ENCODE data around the gene APH1A. TPM values are rescaled to one million over a fixed set of nuclear protein-coding genes. Genes with fewer than 3 reads are reported as not detected.

APH1A gene
- total and polyA plus RNA-seq, 9 of the 15 experiments (the other 6 are each of a cell fraction or from before 2014, with no cell fraction given): 5.6 to 123 (median 77.0) TPM

- in situ Hi-C loops (cut with MboI) (no loop called here), intact Hi-C loops (cut with micrococcal nuclease) (no loop called here)
- peak overlapping the region; percentile 89 for H3K4me2 ChIP-seq (ENCODE audit: insufficient read depth, low read length)
- peak in 1 of 4 experiments; percentile 59 for DNase-seq (ENCODE audit: extremely low read depth in 1 of 4, low spot score in 3 of 4)
- H4K20me1 ChIP-seq (replicated peaks; ENCODE audit: control insufficient read depth, insufficient read depth, low read length): no peaks in the 10 kb centered on the region; the same call in 1 of the 2 replicates
- FAIRE-seq: no peak
- POLR2A ChIA-PET: interaction anchor here (0.5 to 1.0 kb wide), 4 partner anchors 8 to 763 kb away, joined by 3 read pairs; no protein-coding TSS in a partner anchor
- H3K4me3 ChIP-seq: peak overlapping the region; percentile 95
- BruUV-seq (replicated peaks): no TSS peak
- ATAC-seq: no peak
- peak overlapping the region; percentile 86 to 97; a peak in 3 of 4 replicates for H3K9ac ChIP-seq (ENCODE audit: insufficient read depth in 1 of 2, low read depth in 2 of 2, low read length in 2 of 2)
- peak overlapping the region; percentile 90 for H2AFZ ChIP-seq (ENCODE audit: low read depth, low read length)
- no peaks in the 10 kb centered on the region for H3K9me1 ChIP-seq (ENCODE audit: control insufficient read depth, insufficient read depth, low read length)
- peak overlapping the region; percentile 95 for H3K27ac ChIP-seq (ENCODE audit: extremely low read depth, low read depth, low read length)
- no peaks in the 10 kb centered on the region for H3K27me3 ChIP-seq (ENCODE audit: control insufficient read depth in 2 of 2, insufficient read depth in 2 of 2, low read length in 2 of 2)
- 62% methylated on average over 10 of the region's 10 CpGs for WGBS (ENCODE audit: insufficient coverage, low coverage, missing lambda C conversion rate)
- peaks cover 9% of the 10 kb centered on the region; the same call in 2 of the 3 replicates for H3K36me3 ChIP-seq (ENCODE audit: control insufficient read depth, insufficient read depth, low read length)
- CTCF ChIA-PET (ENCODE audit: low intra/inter-chr PET ratio): no interaction called here
- H3K4me1 ChIP-seq (replicated peaks in 1 of 2; ENCODE audit: control insufficient read depth in 2 of 2, insufficient read depth in 2 of 2, low read length in 2 of 2): peaks cover 13 to 16% of the 10 kb centered on the region in 2 experiments; a peak in 4 of 5 replicates
- H3K9me3 ChIP-seq (replicated peaks; ENCODE audit: control insufficient read depth, insufficient read depth, low read depth, low read length): no peaks in the 10 kb centered on the region
- peaks cover 49% of the 10 kb centered on the region for H3K79me2 ChIP-seq (ENCODE audit: control insufficient read depth, insufficient read depth, low read length)
- TF ChIP-seq CAMTA2 (CRISPR knock-in tag; conservative IDR thresholded peaks at IDR 0.05) (no peak), ZNF766 (CRISPR knock-in tag; conservative IDR thresholded peaks at IDR 0.05) (no peak), GTF2F1 (IDR thresholded peaks at IDR 0.05; ENCODE audit: low read depth, low read length) (no peak), HDAC1 (IDR thresholded peaks at IDR 0.05) (0 out of 4 replicates have a peak, but pooled peaks of 1 of the 2 experiments have one; percentile 17), ZNF347 (CRISPR knock-in tag; IDR thresholded peaks at IDR 0.05; ENCODE audit: low read depth) (no peak), ZNF79 (CRISPR knock-in tag; IDR thresholded peaks at IDR 0.05; ENCODE audit: low read depth) (no peak), ARNT (IDR thresholded peaks at IDR 0.05) (peak in 1 of 2 experiments; percentile 18; a peak in 1 of 4 replicates), YY1 (IDR thresholded peaks at IDR 0.05; ENCODE audit: borderline replicate concordance in 1 of 3, control insufficient read depth in 1 of 3, extremely low read depth in 1 of 3, insufficient read depth in 3 of 3, insufficient read length in 1 of 3, insufficient replicate concordance in 2 of 3, low read depth in 1 of 3, low read length in 2 of 3) (peak in 1 of 3 experiments; percentile 23), E2F3 (CRISPR knock-in tag; IDR thresholded peaks at IDR 0.05) (no peak), MECOM (CRISPR knock-in tag; IDR thresholded peaks at IDR 0.05) (peak; percentile 57; the same call in 1 of the 2 replicates), ZNF311 (CRISPR knock-in tag; IDR thresholded peaks at IDR 0.05) (no peak), NR4A1 (CRISPR knock-in tag; IDR thresholded peaks at IDR 0.05) (no peak), NR4A1 (tag; IDR thresholded peaks at IDR 0.05) (peak; percentile 17; the same call in 1 of the 2 replicates), FIP1L1 (IDR thresholded peaks at IDR 0.05; ENCODE audit: low read depth, low read length, poor library complexity, severe bottlenecking) (no peak), CBFB (CRISPR knock-in tag; IDR thresholded peaks at IDR 0.05) (no peak), TRIM25 (IDR thresholded peaks at IDR 0.05; ENCODE audit: borderline replicate concordance) (no peak), GTF2E2 (tag; IDR thresholded peaks at IDR 0.05) (no peak), CEBPB (tag; IDR thresholded peaks at IDR 0.05) (no peak), KDM1A (IDR thresholded peaks at IDR 0.05) (peak; percentile 75 to 79; a peak in 3 of 4 replicates), MNT (conservative IDR thresholded peaks at IDR 0.05) (0 out of 4 replicates have a peak, but pooled peaks have one; percentile 2 to 11)
Measured at GRCh38 chr1:150236614-150237100, 32.2 kb downstream of the APH1A start.

Data from K562 (cell line).